DND-41 (cell line): ENCODE results near the gene SPATS2L.

Experiments used
- CTCF ChIP-seq: IDR thresholded peaks from 2 replicates; pipeline ENCODE4 v1.5.1; 2012; ENCODE audit warnings: borderline replicate concordance, low read length, moderate library complexity, mild to moderate bottlenecking; ENCODE audit not compliant: poor library complexity, severe bottlenecking; ENCODE audit errors: extremely low read depth
- EZH2 ChIP-seq: IDR thresholded peaks from 3 replicates; pipeline ENCODE4 v1.6.1; 2012; ENCODE audit warnings: borderline replicate concordance, low read depth, mild to moderate bottlenecking, moderate library complexity, low read length, inconsistent platforms; ENCODE audit not compliant: severe bottlenecking

DNA sequence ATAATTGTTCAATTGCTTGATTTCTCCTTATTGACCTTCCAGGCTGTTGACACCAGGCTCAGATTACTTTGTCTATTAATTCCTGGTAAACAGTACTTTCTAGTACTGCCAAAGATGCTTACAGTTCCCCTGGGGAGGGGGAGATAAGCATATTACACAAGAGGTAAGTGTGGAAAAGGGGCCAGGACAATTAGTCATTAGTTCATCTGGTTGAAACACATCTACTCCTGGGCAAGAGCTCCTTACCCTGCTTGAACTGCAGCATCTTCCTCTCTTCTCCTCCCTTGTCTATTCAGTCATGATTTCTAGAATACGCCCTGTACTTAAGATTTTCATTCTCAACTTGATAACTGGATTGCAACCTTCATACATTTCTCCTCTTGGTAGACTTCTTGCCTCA lies 10.4 kb upstream of the SPATS2L start:
- no peak for TF ChIP-seq CTCF
- TF ChIP-seq EZH2 = no peak
